ENCODE measurements around the gene CAMTA1.

GRCh38 chr1:7274256-7274655 is 489.0 kb downstream of the CAMTA1 start:
- TF ChIP-seq, protein P1, sequence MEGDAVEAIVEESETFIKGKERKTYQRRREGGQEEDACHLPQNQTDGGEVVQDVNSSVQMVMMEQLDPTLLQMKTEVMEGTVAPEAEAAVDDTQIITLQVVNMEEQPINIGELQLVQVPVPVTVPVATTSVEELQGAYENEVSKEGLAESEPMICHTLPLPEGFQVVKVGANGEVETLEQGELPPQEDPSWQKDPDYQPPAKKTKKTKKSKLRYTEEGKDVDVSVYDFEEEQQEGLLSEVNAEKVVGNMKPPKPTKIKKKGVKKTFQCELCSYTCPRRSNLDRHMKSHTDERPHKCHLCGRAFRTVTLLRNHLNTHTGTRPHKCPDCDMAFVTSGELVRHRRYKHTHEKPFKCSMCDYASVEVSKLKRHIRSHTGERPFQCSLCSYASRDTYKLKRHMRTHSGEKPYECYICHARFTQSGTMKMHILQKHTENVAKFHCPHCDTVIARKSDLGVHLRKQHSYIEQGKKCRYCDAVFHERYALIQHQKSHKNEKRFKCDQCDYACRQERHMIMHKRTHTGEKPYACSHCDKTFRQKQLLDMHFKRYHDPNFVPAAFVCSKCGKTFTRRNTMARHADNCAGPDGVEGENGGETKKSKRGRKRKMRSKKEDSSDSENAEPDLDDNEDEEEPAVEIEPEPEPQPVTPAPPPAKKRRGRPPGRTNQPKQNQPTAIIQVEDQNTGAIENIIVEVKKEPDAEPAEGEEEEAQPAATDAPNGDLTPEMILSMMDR (optimal IDR thresholded peaks at IDR 0.05 in 1 of 3, IDR thresholded peaks at IDR 0.05 in 1 of 3, conservative IDR thresholded peaks at IDR 0.05 in 1 of 3; ENCODE audit: extremely low read depth in 1 of 3, insufficient read depth in 2 of 3, low read length in 3 of 3), result no peak
- TF ChIP-seq EZH2 (IDR thresholded peaks at IDR 0.05; ENCODE audit: low read length), result no peak

All from keratinocyte (primary cell).